HG03439 (cell line): ENCODE measurements around the gene STPG4.
"Not testable (repeated sequence)": the region's sequence is repeated elsewhere in the genome, so short reads cannot be mapped to it uniquely, and the experiment has no call there.

Source experiments
- ATAC-seq: cut with Tn5 transposase; IDR thresholded peaks from one replicate; pipeline ENCODE4 v1.9.1; 2021; ENCODE audit warnings: mild to moderate bottlenecking, moderate library complexity; ENCODE audit not compliant: unreplicated experiment

Gene STPG4, protein sequence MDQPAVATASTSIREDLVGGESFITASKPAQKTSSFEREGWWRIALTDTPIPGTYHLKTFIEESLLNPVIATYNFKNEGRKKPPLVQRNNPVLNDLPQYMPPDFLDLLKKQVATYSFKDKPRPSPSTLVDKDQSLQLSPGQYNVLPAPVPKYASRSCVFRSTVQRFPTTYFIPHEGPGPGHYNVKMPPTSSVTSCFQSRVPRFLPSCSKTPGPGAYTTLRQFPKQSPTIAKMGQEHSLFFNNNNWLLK

GRCh38 chr2:47155091-47155876 is at the start of gene STPG4:
TSS of gene STPG4 (minus strand) at chr2:47155308. CDS start at chr2:47155251, 57 bp downstream.
- ATAC-seq: no peak

DNA sequence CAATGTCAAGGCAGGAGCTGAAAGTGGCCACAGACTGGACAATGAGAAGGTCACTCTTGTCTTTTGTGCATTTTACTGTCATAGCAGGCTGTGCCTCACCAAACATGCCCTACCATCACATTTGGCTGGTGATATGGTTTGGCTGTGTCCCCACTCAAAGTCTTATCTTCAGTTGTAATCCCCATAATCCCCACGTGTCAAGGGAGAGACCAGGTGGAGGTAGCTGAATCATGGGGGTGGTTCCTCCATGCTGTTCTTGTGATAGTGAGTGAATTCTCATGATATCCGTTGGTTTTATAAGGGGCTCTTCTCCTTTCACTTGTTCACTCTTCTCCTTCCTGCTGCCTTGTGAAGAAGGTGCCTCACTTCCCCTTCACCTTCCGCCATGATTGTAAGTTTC is 49.6 kb upstream of the STPG4 start:
- ATAC-seq: no peak

DNA sequence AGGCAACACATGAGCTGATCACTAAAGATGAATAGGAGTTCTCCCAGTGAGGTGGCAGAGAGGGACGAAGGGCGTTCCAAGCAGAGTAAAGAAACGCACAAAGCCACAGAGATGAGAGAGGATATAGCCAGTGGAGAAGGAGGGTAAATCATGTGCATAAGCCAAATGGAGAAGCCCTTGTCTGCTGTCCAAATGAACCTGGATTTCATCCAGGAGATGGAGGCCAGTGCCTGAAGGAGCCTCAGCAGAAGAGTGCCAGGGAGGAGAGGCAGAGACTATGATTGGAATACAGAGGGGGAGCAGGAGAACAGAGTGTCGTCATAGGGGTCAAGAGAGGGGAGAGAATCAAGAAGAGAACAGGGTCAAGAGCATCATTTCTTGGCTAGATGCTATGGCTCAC is 48.9 kb upstream of the STPG4 start:
- no peak for ATAC-seq

DNA sequence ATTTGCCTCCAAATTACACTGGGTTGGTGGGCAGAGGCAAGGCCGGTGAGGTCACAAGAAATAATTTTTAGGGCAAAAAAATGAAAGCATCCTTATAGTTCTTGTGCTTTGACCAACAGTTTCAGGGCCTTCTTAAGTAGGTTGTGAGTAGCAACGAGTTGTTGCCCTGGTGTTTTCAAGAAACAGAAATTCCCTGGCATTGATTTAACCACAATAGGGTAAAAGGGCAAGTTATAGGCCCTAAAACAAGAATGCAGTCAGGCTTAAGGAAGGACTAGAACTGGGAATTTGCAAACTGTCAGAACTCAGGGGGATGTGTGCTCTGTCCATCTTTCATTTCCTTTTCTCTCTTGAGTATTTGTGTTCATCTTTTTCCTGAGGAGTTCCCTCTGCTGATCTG is 46.1 kb upstream of the STPG4 start:
- no peak for ATAC-seq

GRCh38 chr2:47198985-47199451 is 43.9 kb upstream of the STPG4 start:
- no peak for ATAC-seq

DNA sequence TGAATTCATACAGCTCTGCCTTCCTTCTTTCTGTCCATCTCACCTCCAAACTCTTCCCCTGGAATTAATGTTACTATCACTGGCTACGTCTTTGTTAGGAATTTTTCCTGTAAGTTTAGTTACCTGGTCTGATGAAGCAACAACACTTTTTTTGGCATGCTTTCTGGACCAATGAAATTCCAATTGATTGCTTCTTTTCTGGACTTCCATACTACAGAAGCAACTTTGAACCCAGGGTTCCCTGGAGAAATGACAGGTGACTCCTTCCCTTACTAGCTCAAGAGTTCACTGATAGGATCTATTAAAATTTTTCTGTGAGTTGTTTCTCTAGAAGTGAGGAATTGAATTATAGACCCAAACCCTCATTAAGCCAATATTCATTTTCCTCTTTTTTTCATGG is 41.4 kb upstream of the STPG4 start:
- no peak for ATAC-seq

- no peak for ATAC-seq
Measured at GRCh38 chr2:47196046-47196445, 40.9 kb upstream of the STPG4 start.

DNA sequence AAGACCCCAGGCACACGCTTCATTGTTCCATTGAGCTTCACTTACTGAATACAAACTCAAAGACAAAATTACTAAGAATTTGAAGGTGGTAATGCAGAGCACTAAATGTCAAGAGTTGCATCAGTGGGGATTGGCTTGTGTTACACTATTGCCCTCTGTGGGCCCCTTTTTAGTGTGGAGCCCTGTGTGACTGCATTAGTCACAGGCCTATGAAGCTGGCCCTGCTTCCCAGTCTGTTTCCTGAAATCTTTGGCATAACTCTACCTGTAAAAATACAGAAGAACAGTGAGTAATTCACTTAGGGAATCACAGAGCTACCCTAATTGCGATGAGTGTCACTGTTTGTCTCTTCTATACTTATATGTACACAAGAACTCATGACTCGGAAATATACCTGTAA is 40.0 kb upstream of the STPG4 start:
- no peak for ATAC-seq

GRCh38 chr2:47194410-47194809 is 39.3 kb upstream of the STPG4 start:
- no peak for ATAC-seq

GRCh38 chr2:47193607-47194006 is 38.5 kb upstream of the STPG4 start:
- no peak for ATAC-seq

GRCh38 chr2:47190188-47190881 is 35.2 kb upstream of the STPG4 start:
- no peak for ATAC-seq

DNA sequence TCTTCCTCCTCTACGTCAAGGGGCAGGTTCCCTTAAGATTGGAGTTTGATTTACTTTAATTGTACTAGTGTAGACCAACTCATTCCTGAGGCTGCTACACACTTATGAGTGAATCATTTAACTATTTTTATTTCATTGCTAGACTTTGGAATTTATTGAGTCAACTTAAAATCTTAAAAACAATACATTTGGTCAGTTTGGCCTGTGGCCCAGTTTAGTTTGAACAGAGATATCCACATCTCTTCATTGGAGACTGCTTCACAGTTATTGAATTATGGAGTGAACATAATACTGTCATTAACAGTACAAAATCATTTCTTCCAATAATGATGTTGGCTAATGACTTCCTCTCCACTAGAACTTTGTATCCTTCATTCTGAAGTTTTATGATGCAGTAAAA is 34.5 kb upstream of the STPG4 start:
- ATAC-seq: no peak

- no peak for ATAC-seq
Measured at GRCh38 chr2:47187069-47187468, 32.0 kb upstream of the STPG4 start.

GRCh38 chr2:47186351-47186750 is 31.2 kb upstream of the STPG4 start:
- no peak for ATAC-seq

DNA sequence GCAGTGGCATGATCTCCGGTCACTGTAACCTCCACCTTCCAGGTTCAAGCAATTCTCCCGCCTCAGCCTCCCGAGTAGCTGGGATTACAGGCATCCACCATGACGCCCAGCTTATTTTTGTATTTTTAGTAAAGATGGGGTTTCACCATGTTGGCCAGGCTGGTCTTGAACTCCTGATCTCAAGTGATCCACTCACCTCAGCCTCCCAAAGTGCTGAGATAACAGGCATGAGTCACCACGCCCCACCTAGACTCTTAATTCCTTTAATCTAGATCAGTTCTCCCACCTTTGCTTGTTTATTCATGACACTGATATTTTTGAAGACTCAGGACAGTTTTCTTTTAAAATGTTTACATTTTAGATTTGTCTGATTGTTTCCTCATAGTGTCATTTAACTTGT is 30.0 kb upstream of the STPG4 start:
- not testable (repeated sequence) for ATAC-seq

DNA sequence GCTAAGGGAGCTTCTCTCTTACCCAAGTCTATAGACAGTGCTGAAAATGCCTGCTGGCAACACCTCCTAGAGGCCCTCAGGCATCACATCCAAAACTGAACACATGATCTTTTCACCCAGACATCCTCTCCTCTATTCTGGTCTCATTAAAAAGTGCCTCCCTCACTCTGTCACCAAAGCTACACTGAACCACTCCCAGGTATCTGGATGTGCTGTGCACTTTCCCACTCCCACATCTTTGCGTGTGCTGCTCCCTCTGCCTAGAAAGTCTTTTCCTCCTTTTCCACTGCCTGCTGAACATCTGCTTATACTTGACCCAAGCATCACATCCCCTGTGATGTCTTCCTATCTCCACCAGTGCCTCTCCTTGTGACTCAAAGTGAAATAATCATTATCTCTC is 26.1 kb upstream of the STPG4 start:
- ATAC-seq: no peak

DNA sequence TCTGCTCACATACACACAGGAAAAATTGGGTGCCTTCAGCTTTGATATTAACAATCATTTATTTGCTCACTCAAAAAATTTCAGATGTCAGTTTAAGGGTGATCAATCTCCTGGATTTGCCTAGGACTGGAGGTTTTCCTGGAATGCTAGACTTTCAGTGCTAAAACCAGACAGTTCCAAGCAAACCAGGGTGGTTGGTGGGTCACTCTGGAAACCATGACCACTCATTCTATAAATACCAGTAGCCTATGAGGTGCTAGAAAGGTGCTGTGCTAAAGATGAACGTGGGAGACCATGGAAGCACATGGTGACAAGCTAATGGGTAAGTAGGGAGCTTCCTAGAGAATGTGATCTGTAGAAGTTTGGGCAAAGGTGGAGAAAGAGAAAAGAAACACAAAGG is 25.4 kb upstream of the STPG4 start:
- no peak for ATAC-seq

GRCh38 chr2:47179388-47179787 is 24.3 kb upstream of the STPG4 start:
- no peak for ATAC-seq

- no peak for ATAC-seq
Measured at GRCh38 chr2:47178341-47178740, 23.2 kb upstream of the STPG4 start.

DNA sequence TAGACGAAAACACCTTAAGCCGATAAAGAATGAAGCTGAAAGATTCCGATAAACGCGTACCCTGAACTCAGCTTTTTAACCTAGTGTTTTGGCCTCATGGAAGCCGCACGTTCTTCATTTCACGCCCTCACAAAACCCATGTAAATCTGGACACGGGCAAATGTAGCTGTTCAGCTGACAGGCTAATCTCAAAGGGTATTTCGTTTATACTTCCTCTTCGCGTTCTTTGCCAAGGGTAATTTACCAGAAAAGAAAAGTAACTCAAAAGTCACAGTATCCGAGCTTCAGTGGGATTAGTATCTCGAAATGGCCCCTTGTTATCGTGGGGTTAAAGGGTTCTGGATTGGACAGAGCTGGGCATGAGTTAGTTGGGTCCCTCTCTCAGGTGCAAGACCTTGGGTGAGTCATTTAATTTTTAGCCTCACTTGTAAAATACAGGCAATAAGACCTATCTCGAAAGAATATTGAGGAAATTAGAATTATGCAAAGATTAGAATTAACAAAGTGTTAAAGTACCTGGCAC is 22.0 kb upstream of the STPG4 start:
- no peak for ATAC-seq

GRCh38 chr2:47174733-47175361 is 19.7 kb upstream of the STPG4 start:
- no peak for ATAC-seq
